ENCODE results near the gene GPATCH2L. TPM values are rescaled to one million over a fixed set of nuclear protein-coding genes. Genes with fewer than 3 reads are reported as not detected.

Gene GPATCH2L
- polyA plus RNA-seq, 1 experiment, result 29.5 TPM

- ChIA-PET CTCF (interaction anchor here (0.5 to 1.2 kb wide), 2 partner anchors 101 to 141 kb away, joined by 4 to 5 read pairs; no protein-coding TSS in a partner anchor), POLR2A (interaction anchor here (0.7 to 1.2 kb wide), 2 partner anchors 41 to 51 kb away, joined by 3 to 4 read pairs; no protein-coding TSS in a partner anchor)
- TF ChIP-seq CTCF (IDR thresholded peaks at IDR 0.05; ENCODE audit: low read depth, low read length), result no peak
- Histone ChIP-seq H3K4me3 (ENCODE audit: low read depth, low read length) (peak overlapping the region; percentile 96), H3K27ac (ENCODE audit: low read depth, low read length) (peak overlapping the region; percentile 94), H3K27me3 (ENCODE audit: control insufficient read depth, insufficient read depth, low read length) (peaks cover 7% of the 10 kb centered on the region), H3K9me3 (ENCODE audit: control insufficient read depth, insufficient read depth, low read length) (no peaks in the 10 kb centered on the region; the same call in 1 of the 2 replicates)
- peak; percentile 53 for DNase-seq (ENCODE audit: low read depth, low spot score)
Observed at GRCh38 chr14:76152333-76152681, 585 bp downstream of the GPATCH2L start.

- TF ChIP-seq CTCF (IDR thresholded peaks at IDR 0.05; ENCODE audit: low read depth, low read length), result no peak
- CTCF ChIA-PET, result no interaction called here
- Histone ChIP-seq H3K27ac (ENCODE audit: low read depth, low read length) (no peak overlapping the region), H3K9me3 (ENCODE audit: control insufficient read depth, insufficient read depth, low read length) (no peaks in the 10 kb centered on the region; the same call in 1 of the 2 replicates), H3K27me3 (ENCODE audit: control insufficient read depth, insufficient read depth, low read length) (peaks cover 4% of the 10 kb centered on the region), H3K4me3 (ENCODE audit: low read depth, low read length) (no peak overlapping the region; the same call in 1 of the 2 replicates)
- DNase-seq (ENCODE audit: low read depth, low spot score), result no peak
- POLR2A ChIA-PET, result no interaction called here
Observed at GRCh38 chr14:76153919-76154318, 2.2 kb downstream of the GPATCH2L start.

GRCh38 chr14:76154539-76155126 lies 2.9 kb downstream of the GPATCH2L start:
- ChIA-PET CTCF (no interaction called here), POLR2A (no interaction called here)
- H3K27ac ChIP-seq (ENCODE audit: low read depth, low read length), result no peak overlapping the region

GRCh38 chr14:76163668-76164363 lies 12.1 kb downstream of the GPATCH2L start:
- TF ChIP-seq CTCF (IDR thresholded peaks at IDR 0.05; ENCODE audit: low read depth, low read length), result no peak
- Histone ChIP-seq H3K9me3 (ENCODE audit: control insufficient read depth, insufficient read depth, low read length) (no peaks in the 10 kb centered on the region), H3K27ac (ENCODE audit: low read depth, low read length) (no peak overlapping the region), H3K27me3 (ENCODE audit: control insufficient read depth, insufficient read depth, low read length) (no peaks in the 10 kb centered on the region), H3K4me3 (ENCODE audit: low read depth, low read length) (no peak overlapping the region)
- ChIA-PET CTCF (no interaction called here), POLR2A (no interaction called here)
- DNase-seq (ENCODE audit: low read depth, low spot score), result no peak

More at GRCh38 chr14:76154539-76155126, 2.9 kb downstream of the GPATCH2L start:
- no peak for DNase-seq (ENCODE audit: low read depth, low spot score)
- H3K4me3 ChIP-seq (ENCODE audit: low read depth, low read length), result no peak overlapping the region
- no peak for TF ChIP-seq CTCF (IDR thresholded peaks at IDR 0.05; ENCODE audit: low read depth, low read length)
- no peaks in the 10 kb centered on the region for H3K27me3 ChIP-seq (ENCODE audit: control insufficient read depth, insufficient read depth, low read length)
- H3K9me3 ChIP-seq (ENCODE audit: control insufficient read depth, insufficient read depth, low read length), result no peaks in the 10 kb centered on the region; the same call in 1 of the 2 replicates

- Histone ChIP-seq H3K27me3 (ENCODE audit: control insufficient read depth, insufficient read depth, low read length) (no peaks in the 10 kb centered on the region), H3K4me3 (ENCODE audit: low read depth, low read length) (no peak overlapping the region), H3K9me3 (ENCODE audit: control insufficient read depth, insufficient read depth, low read length) (no peaks in the 10 kb centered on the region), H3K27ac (ENCODE audit: low read depth, low read length) (no peak overlapping the region)
- ChIA-PET POLR2A (no interaction called here), CTCF (no interaction called here)
- no peak for TF ChIP-seq CTCF (IDR thresholded peaks at IDR 0.05; ENCODE audit: low read depth, low read length)
- no peak for DNase-seq (ENCODE audit: low read depth, low spot score)
Observed at GRCh38 chr14:76168531-76168930, 16.8 kb downstream of the GPATCH2L start.
